Right atrium auricular region (tissue), 2 donors: Measurements from ENCODE around the gene ZNF670. TPM values are rescaled to one million over a fixed set of nuclear protein-coding genes. Genes with fewer than 3 reads are reported as not detected.

Source experiments
- DNase-seq: peaks from one replicate; pipeline ENCODE4 v3.0.0-alpha.2; 2019; ENCODE audit warnings: low spot score
- H3K27ac ChIP-seq, 2 donors: fragments of 200-600 bp; sonication (generic); 1 replicate in 1 of 2; 2 replicates in 1 of 2; pipeline ENCODE4 v1.5.1; 2016 to 2019
- H3K27me3 ChIP-seq, 2 donors: fragments of 200-600 bp; sonication (generic); one replicate each; pipeline versions ENCODE4 v1.5.1 to v1.6.0; 2017 to 2019
- H3K36me3 ChIP-seq: fragments of 200-600 bp; sonication (generic); one replicate; pipeline ENCODE4 v1.5.1; 2016
- H3K4me1 ChIP-seq, 2 donors: fragments of 200-600 bp; sonication (generic); one replicate each; pipeline versions ENCODE4 v1.5.1 to v1.6.0; 2017 to 2019
- H3K4me3 ChIP-seq, 2 donors: fragments of 200-600 bp; sonication (generic); 1 replicate in 1 of 2; 2 replicates in 1 of 2; pipeline ENCODE4 v1.5.1; 2017 to 2019; ENCODE audit warnings: mild to moderate bottlenecking in 1 of 2, moderate library complexity in 1 of 2
- H3K9me3 ChIP-seq, 2 donors: fragments of 200-600 bp; sonication (generic); one replicate each; pipeline ENCODE4 v1.5.1; 2019
- CTCF ChIP-seq, 2 donors: fragments of 200-600 bp; sonication (generic); IDR thresholded peaks; one replicate each; pipeline ENCODE4 v1.5.1; 2019; ENCODE audit warnings: antibody characterized with exemption in 2 of 2
- total RNA-seq, 2 donors: library from RNA; depleted of rRNA; stranded (reverse); fragments of >200 nt; gene quantifications; one replicate each; pipeline ENCODE4 v1.1.0, GENCODE V29; 2016

The ZNF670 gene
- total RNA-seq, 2 donors from 2014 or later = 0.93 to 1.8 TPM

- no peak overlapping the region for H3K27ac ChIP-seq
- DNase-seq = no peak
- H3K27me3 ChIP-seq = no peaks in the 10 kb centered on the region
- H3K9me3 ChIP-seq = peaks cover 0 to 21% of the 10 kb centered on the region in 2 donors
- no peak overlapping the region for H3K4me3 ChIP-seq
- no peak for TF ChIP-seq CTCF (IDR thresholded peaks at IDR 0.05)
- no peaks in the 10 kb centered on the region for H3K4me1 ChIP-seq
- H3K36me3 ChIP-seq = no peaks in the 10 kb centered on the region
Observed at GRCh38 chr1:247056071-247056470, 22.5 kb downstream of the ZNF670 start.

GRCh38 chr1:247054992-247055415, 23.6 kb downstream of the ZNF670 start:
- no peak for DNase-seq

GRCh38 chr1:247047702-247048101, 30.9 kb downstream of the ZNF670 start:
- Histone ChIP-seq H3K36me3 (no peaks in the 10 kb centered on the region), H3K27me3 (no peaks in the 10 kb centered on the region), H3K4me3 (no peak overlapping the region), H3K27ac (no peak overlapping the region), H3K9me3 (peaks cover 0 to 28% of the 10 kb centered on the region in 2 donors), H3K4me1 (no peaks in the 10 kb centered on the region)
- DNase-seq = no peak
- TF ChIP-seq CTCF (IDR thresholded peaks at IDR 0.05) = no peak

More at GRCh38 chr1:247054992-247055415, 23.6 kb downstream of the ZNF670 start:
- H3K27ac ChIP-seq = no peak overlapping the region
- H3K27me3 ChIP-seq = no peaks in the 10 kb centered on the region
- no peaks in the 10 kb centered on the region for H3K4me1 ChIP-seq
- H3K4me3 ChIP-seq = no peak overlapping the region
- no peaks in the 10 kb centered on the region for H3K36me3 ChIP-seq
- no peak for TF ChIP-seq CTCF (IDR thresholded peaks at IDR 0.05)
- peaks cover 0 to 22% of the 10 kb centered on the region in 2 donors for H3K9me3 ChIP-seq

- Histone ChIP-seq H3K4me1 (no peaks in the 10 kb centered on the region), H3K36me3 (no peaks in the 10 kb centered on the region), H3K4me3 (no peak overlapping the region), H3K27ac (no peak overlapping the region), H3K9me3 (peaks cover 0 to 28% of the 10 kb centered on the region in 2 donors), H3K27me3 (no peaks in the 10 kb centered on the region)
- no peak for TF ChIP-seq CTCF (IDR thresholded peaks at IDR 0.05)
- DNase-seq = no peak
Observed at GRCh38 chr1:247047260-247047659, 31.4 kb downstream of the ZNF670 start.

DNA sequence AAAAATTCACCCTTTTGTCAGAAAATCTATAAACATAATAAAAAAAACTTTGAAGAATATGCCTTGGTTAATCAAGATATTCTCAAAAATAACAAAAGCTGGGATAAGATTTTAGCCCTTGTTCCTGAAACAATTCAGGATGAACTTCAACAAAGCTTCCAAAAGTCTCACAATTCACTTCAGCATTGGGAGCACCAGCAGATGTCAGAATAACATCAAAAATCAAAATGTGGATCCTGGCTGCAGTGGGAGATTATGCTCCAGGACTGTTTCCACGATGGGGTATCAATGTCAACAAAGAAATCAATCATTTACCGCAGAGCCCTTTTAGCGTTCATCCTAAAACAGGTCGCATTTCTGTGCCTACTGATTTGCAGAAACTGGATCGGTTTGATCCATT, 35.2 kb downstream of the ZNF670 start:
- peak in 1 of 2 donors; percentile 39 for TF ChIP-seq CTCF (IDR thresholded peaks at IDR 0.05)
- Histone ChIP-seq H3K4me1 (no peaks in the 10 kb centered on the region), H3K9me3 (peaks cover 0 to 35% of the 10 kb centered on the region in 2 donors), H3K36me3 (peaks cover 3% of the 10 kb centered on the region), H3K4me3 (no peak overlapping the region), H3K27ac (no peak overlapping the region), H3K27me3 (no peaks in the 10 kb centered on the region)
- no peak for DNase-seq
